Ectodermal cell (in vitro differentiated cells): ENCODE data around the gene TMEM175.
A peak's percentile ranks its signal among the peaks of the same experiment; 100 is the strongest.
"Not testable (repeated sequence)": the region's sequence is repeated elsewhere in the genome, so short reads cannot be mapped to it uniquely, and the experiment has no call there.

Source experiments
- H3K27ac ChIP-seq: 2 replicates; pipeline ENCODE4 v1.7.0; 2013; ENCODE audit warnings: mild to moderate bottlenecking, low read depth, low read length; ENCODE audit not compliant: insufficient read depth, poor library complexity, severe bottlenecking
- H3K27me3 ChIP-seq: 2 replicates; pipeline ENCODE4 v1.7.0; 2013; ENCODE audit warnings: mild to moderate bottlenecking, low read length; ENCODE audit not compliant: insufficient read depth, control insufficient read depth, poor library complexity, severe bottlenecking
- H3K36me3 ChIP-seq: one replicate; pipeline ENCODE4 v1.7.0; 2013; ENCODE audit warnings: low read length; ENCODE audit not compliant: control insufficient read depth, insufficient read depth
- H3K4me1 ChIP-seq: one replicate; pipeline ENCODE4 v1.7.0; 2013; ENCODE audit warnings: low read length; ENCODE audit not compliant: control insufficient read depth, insufficient read depth
- H3K4me3 ChIP-seq: 2 replicates; pipeline ENCODE4 v1.7.0; 2013; ENCODE audit warnings: low read depth, low read length, control low read depth; ENCODE audit not compliant: insufficient read depth
- H3K9me3 ChIP-seq: 2 replicates; pipeline ENCODE4 v1.7.0; 2013; ENCODE audit warnings: mild to moderate bottlenecking, low read length, moderate library complexity; ENCODE audit not compliant: control insufficient read depth
- WGBS, 2 experiments: methylation state at CpG; one replicate each; pipeline ENCODE4 v1.1.7; 2013; ENCODE audit warnings: missing lambda C conversion rate in 2 of 2; 5-methylcytosine and 5-hydroxymethylcytosine counted together

The TMEM175 gene

GRCh38 chr4:993111-994029 lies 61.1 kb downstream of the TMEM175 start, which contains the start of gene SLC26A1:
Gene SLC26A1 (minus strand): TSS chr4:993404. CDS start chr4:991703, 1,701 bp downstream.
- no peaks in the 10 kb centered on the region for H3K4me1 ChIP-seq
- no peak within 1 kb of the TSS for H3K27ac ChIP-seq
- H3K4me3 ChIP-seq: no peak within 1 kb of the TSS
- peaks cover 32% of the 10 kb centered on the region for H3K27me3 ChIP-seq
- WGBS, 2 experiments: 86 to 88% methylated on average over 37 of the region's 37 CpGs
- no peaks in the 10 kb centered on the region for H3K36me3 ChIP-seq
- H3K9me3 ChIP-seq: no peaks in the 10 kb centered on the region

- Histone ChIP-seq H3K27ac (no peak overlapping the region), H3K9me3 (no peaks in the 10 kb centered on the region), H3K36me3 (no peaks in the 10 kb centered on the region), H3K27me3 (peaks cover 53% of the 10 kb centered on the region), H3K4me3 (no peak overlapping the region), H3K4me1 (no peaks in the 10 kb centered on the region)
- 88 to 90% methylated on average over 23 of the region's 23 CpGs for WGBS, 2 experiments
Observed at GRCh38 chr4:995311-996026, 63.2 kb downstream of the TMEM175 start.

- Histone ChIP-seq H3K27ac (no peak overlapping the region), H3K27me3 (peaks cover 61% of the 10 kb centered on the region), H3K4me3 (no peak overlapping the region), H3K36me3 (no peaks in the 10 kb centered on the region), H3K9me3 (no peaks in the 10 kb centered on the region), H3K4me1 (no peaks in the 10 kb centered on the region)
- 78% methylated on average over 15 of the region's 15 CpGs for WGBS, 2 experiments
Observed at GRCh38 chr4:996030-996996, 64.1 kb downstream of the TMEM175 start.

GRCh38 chr4:996997-997374 lies 64.7 kb downstream of the TMEM175 start:
- Histone ChIP-seq H3K9me3 (no peaks in the 10 kb centered on the region), H3K27me3 (peaks cover 68% of the 10 kb centered on the region), H3K4me3 (no peak overlapping the region), H3K27ac (no peak overlapping the region), H3K4me1 (no peaks in the 10 kb centered on the region), H3K36me3 (no peaks in the 10 kb centered on the region)
- WGBS, 2 experiments: 23 to 29% methylated on average over 21 to 24 of the region's 25 CpGs

- no peaks in the 10 kb centered on the region for H3K36me3 ChIP-seq
- H3K4me1 ChIP-seq: no peaks in the 10 kb centered on the region
- 6% methylated on average over 68 of the region's 68 CpGs for WGBS, 2 experiments
- H3K27ac ChIP-seq: no peak overlapping the region
- H3K9me3 ChIP-seq: no peaks in the 10 kb centered on the region
- peak overlapping the region; percentile 36 for H3K4me3 ChIP-seq
- peaks cover 74% of the 10 kb centered on the region for H3K27me3 ChIP-seq
Observed at GRCh38 chr4:997375-998071, 65.3 kb downstream of the TMEM175 start.

GRCh38 chr4:998096-998691 lies 65.9 kb downstream of the TMEM175 start:
- Histone ChIP-seq H3K27me3 (peaks cover 80% of the 10 kb centered on the region), H3K9me3 (no peaks in the 10 kb centered on the region), H3K4me3 (no peak overlapping the region), H3K27ac (no peak overlapping the region), H3K36me3 (no peaks in the 10 kb centered on the region), H3K4me1 (no peaks in the 10 kb centered on the region)
- WGBS, 2 experiments: 74 to 76% methylated on average over 12 of the region's 12 CpGs

GRCh38 chr4:999240-999863 lies 67.1 kb downstream of the TMEM175 start:
- 67 to 73% methylated on average over 18 of the region's 21 CpGs for whole genome bisulfite sequencing, 2 experiments
- not testable (repeated sequence) for H3K4me1 ChIP-seq, H3K36me3 ChIP-seq, H3K27ac ChIP-seq, H3K9me3 ChIP-seq, H3K4me3 ChIP-seq
- H3K27me3 ChIP-seq: peaks cover 92% of the 10 kb centered on the region

GRCh38 chr4:999882-1000425 lies 67.7 kb downstream of the TMEM175 start:
- Histone ChIP-seq H3K4me3 (no peak overlapping the region), H3K27me3 (peaks cover 98% of the 10 kb centered on the region), H3K27ac (no peak overlapping the region), H3K4me1 (no peaks in the 10 kb centered on the region), H3K36me3 (no peaks in the 10 kb centered on the region), H3K9me3 (no peaks in the 10 kb centered on the region)
- WGBS, 2 experiments: 82 to 85% methylated on average over 17 to 18 of the region's 18 CpGs
